Vagina (tissue), 2 donors: ENCODE data around the gene ZNF184. TPM values are rescaled to one million over a fixed set of nuclear protein-coding genes. Genes with fewer than 3 reads are reported as not detected.
A peak's percentile ranks its signal among the peaks of the same experiment; 100 is the strongest.

Experiments
- DNase-seq, 2 donors: peaks; one replicate each; pipeline ENCODE4 v3.0.0-alpha.2; 2017; ENCODE audit errors: extremely low spot score in 2 of 2
- H3K27ac ChIP-seq: fragments of 200-600 bp; sonication (generic); one replicate; pipeline ENCODE4 v1.5.1; 2019
- H3K27me3 ChIP-seq: fragments of 200-600 bp; sonication (generic); one replicate; pipeline ENCODE4 v1.5.1; 2019
- H3K36me3 ChIP-seq, 2 donors: fragments of 200-600 bp; sonication (generic); one replicate each; pipeline ENCODE4 v1.5.1; 2017 to 2019
- H3K4me1 ChIP-seq: fragments of 200-600 bp; sonication (generic); one replicate; pipeline ENCODE4 v1.5.1; 2019
- H3K4me3 ChIP-seq, 2 donors: fragments of 200-600 bp; sonication (generic); 1 replicate in 1 of 2; 2 replicates in 1 of 2; pipeline ENCODE4 v1.5.1; 2016 to 2019
- H3K9me3 ChIP-seq: fragments of 200-600 bp; sonication (generic); one replicate; pipeline ENCODE4 v1.5.1; 2019
- CTCF ChIP-seq, 3 experiments: fragments of 450-650 bp in 2 of 3; fragments of 200-600 bp in 1 of 3; sonication (generic) in 1 of 3; IDR thresholded peaks; one replicate each; pipeline ENCODE4 v1.5.1; 2017 to 2019; ENCODE audit warnings: antibody characterized with exemption in 3 of 3, mild to moderate bottlenecking in 2 of 3, moderate library complexity in 2 of 3
- POLR2A ChIP-seq, 2 donors: fragments of 450-650 bp; IDR thresholded peaks; one replicate each; pipeline ENCODE4 v1.6.1; 2017; ENCODE audit warnings: antibody characterized with exemption in 2 of 2, mild to moderate bottlenecking in 2 of 2, moderate library complexity in 2 of 2
- POLR2AphosphoS5 ChIP-seq, 2 donors: sonication (generic); formaldehyde crosslinking; IDR thresholded peaks; one replicate each; pipeline ENCODE4 v1.9.0; 2017; ENCODE audit warnings: antibody characterized with exemption in 2 of 2, mild to moderate bottlenecking in 2 of 2, low read depth in 1 of 2; ENCODE audit not compliant: insufficient read depth in 1 of 2
- intact Hi-C: fragments of 100-400 bp; cut with DNase I; formaldehyde crosslinking; loops from one replicate; pipeline ENCODE4 v1.15.1; 2023
- total RNA-seq: library from RNA; depleted of rRNA; stranded (reverse); fragments of >200 nt; gene quantifications from one replicate; pipeline ENCODE4 v1.2.3, GENCODE V29; 2016

The ZNF184 gene
- total RNA-seq, 1 donor from 2014 or later = 4.4 TPM

DNA sequence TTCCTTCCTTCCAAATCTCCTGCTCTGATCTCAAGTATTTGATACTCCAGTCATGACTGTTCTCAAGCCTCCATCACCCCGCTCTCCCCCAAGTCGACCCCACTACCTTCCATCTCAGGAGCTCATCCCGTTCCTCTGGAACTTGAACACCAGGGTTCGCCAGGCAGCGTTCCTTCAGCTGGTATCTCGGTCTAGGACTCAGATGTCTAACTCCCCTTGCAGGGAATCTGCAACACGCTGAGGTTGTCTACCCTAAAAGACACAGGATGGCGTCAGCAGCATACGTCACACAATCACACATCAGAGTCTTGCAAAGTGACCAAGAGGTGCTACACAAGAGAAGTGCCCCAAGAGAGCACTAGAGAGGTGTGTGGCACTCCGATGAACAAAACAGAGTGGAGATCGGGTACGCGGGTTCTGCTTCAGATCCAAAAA, 706 bp downstream of the ZNF184 start:
- peak overlapping the region; percentile 86 for H3K27ac ChIP-seq
- peaks cover 33% of the 10 kb centered on the region for H3K4me1 ChIP-seq
- H3K4me3 ChIP-seq = peak overlapping the region; percentile 68 to 97
- no peaks in the 10 kb centered on the region for H3K9me3 ChIP-seq
- TF ChIP-seq CTCF (IDR thresholded peaks at IDR 0.05) (no peak), POLR2A (IDR thresholded peaks at IDR 0.05) (no peak), POLR2AphosphoS5 (IDR thresholded peaks at IDR 0.05; ENCODE audit: insufficient read depth in 1 of 2, low read depth in 1 of 2) (no peak)
- H3K36me3 ChIP-seq = peaks cover 0 to 7% of the 10 kb centered on the region in 2 donors
- no peaks in the 10 kb centered on the region for H3K27me3 ChIP-seq
- DNase-seq = peak in 1 of 2 donors; percentile 89
- intact Hi-C loops = loop anchor here (10.0 kb wide), 2 partner anchors 297 to 337 kb away; a partner anchor contains a TSS

- intact Hi-C loops = loop anchor here (10.0 kb wide), 2 partner anchors 297 to 337 kb away; a partner anchor contains a TSS
- Histone ChIP-seq H3K4me1 (peaks cover 33% of the 10 kb centered on the region), H3K27me3 (no peaks in the 10 kb centered on the region), H3K4me3 (peak overlapping the region; percentile 68 to 97), H3K36me3 (peaks cover 0 to 14% of the 10 kb centered on the region in 2 donors), H3K27ac (peak overlapping the region; percentile 86), H3K9me3 (no peaks in the 10 kb centered on the region)
- no peak for DNase-seq
- TF ChIP-seq POLR2AphosphoS5 (IDR thresholded peaks at IDR 0.05; ENCODE audit: insufficient read depth in 1 of 2, low read depth in 1 of 2) = no peak
Observed at GRCh38 chr6:27471365-27472115, 1.4 kb downstream of the ZNF184 start.

DNA sequence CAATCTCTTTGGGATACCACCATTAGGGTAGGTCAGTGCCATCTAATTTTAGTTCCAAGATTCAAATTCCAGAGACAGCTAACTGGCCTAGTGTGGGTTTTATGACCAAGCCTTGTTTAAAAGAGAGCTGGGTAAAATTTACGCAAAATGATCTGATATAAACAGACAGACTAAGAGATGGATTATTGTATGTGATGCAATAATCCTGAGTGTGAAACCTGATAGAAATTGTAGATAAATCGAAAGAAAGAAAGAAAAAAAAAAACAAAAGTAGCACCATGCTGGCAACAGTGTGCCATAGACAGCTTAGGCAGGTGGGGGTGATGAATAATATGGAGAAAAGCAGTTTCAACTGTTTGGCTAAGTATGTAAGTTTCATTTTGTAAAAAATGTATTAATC, 2.9 kb downstream of the ZNF184 start:
- H3K36me3 ChIP-seq = peaks cover 0 to 14% of the 10 kb centered on the region in 2 donors
- TF ChIP-seq CTCF (IDR thresholded peaks at IDR 0.05) (no peak), POLR2A (IDR thresholded peaks at IDR 0.05) (no peak), POLR2AphosphoS5 (IDR thresholded peaks at IDR 0.05; ENCODE audit: insufficient read depth in 1 of 2, low read depth in 1 of 2) (no peak)
- H3K4me1 ChIP-seq = peaks cover 33% of the 10 kb centered on the region
- DNase-seq = no peak
- no peaks in the 10 kb centered on the region for H3K27me3 ChIP-seq
- H3K27ac ChIP-seq = no peak overlapping the region
- no peaks in the 10 kb centered on the region for H3K9me3 ChIP-seq
- intact Hi-C loops = loop anchor here (10.0 kb wide), 2 partner anchors 295 to 335 kb away; a partner anchor contains a TSS
- H3K4me3 ChIP-seq = no peak overlapping the region

GRCh38 chr6:27468334-27468733, 4.6 kb downstream of the ZNF184 start:
- intact Hi-C loops = no loop called here
- no peaks in the 10 kb centered on the region for H3K27me3 ChIP-seq
- no peak for TF ChIP-seq POLR2AphosphoS5 (IDR thresholded peaks at IDR 0.05; ENCODE audit: insufficient read depth in 1 of 2, low read depth in 1 of 2)
- TF ChIP-seq POLR2A (IDR thresholded peaks at IDR 0.05) = no peak
- no peak for TF ChIP-seq CTCF (IDR thresholded peaks at IDR 0.05)
- H3K27ac ChIP-seq = no peak overlapping the region
- H3K9me3 ChIP-seq = no peaks in the 10 kb centered on the region
- peaks cover 0 to 14% of the 10 kb centered on the region in 2 donors for H3K36me3 ChIP-seq
- H3K4me3 ChIP-seq = no peak overlapping the region
- H3K4me1 ChIP-seq = peaks cover 33% of the 10 kb centered on the region
- no peak for DNase-seq

DNA sequence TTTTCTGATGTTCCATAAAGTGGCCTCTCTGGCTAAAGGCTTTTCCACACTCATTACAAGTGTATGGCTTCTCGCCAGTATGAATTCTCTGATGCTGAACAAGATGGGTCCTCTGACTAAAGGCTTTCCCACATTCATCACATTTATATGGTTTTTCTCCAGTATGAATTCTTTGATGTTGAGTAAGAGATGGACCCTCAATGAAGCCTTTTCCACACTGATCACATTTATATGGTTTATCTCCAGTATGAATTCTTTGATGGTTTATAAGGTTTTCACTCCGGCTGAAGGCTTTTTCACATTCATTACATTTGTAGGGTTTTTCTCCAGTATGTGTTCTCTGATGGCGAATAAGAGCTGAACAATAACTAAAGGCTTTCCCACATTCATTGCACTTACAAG, 20.4 kb downstream of the ZNF184 start:
- peaks cover 7 to 75% of the 10 kb centered on the region in 2 donors for H3K36me3 ChIP-seq
- H3K27me3 ChIP-seq = no peaks in the 10 kb centered on the region
- peaks cover 26% of the 10 kb centered on the region for H3K9me3 ChIP-seq
- no peak overlapping the region for H3K27ac ChIP-seq
- H3K4me1 ChIP-seq = no peaks in the 10 kb centered on the region
- DNase-seq = no peak
- H3K4me3 ChIP-seq = no peak overlapping the region
- intact Hi-C loops = no loop called here
- TF ChIP-seq CTCF (IDR thresholded peaks at IDR 0.05) = no peak
- TF ChIP-seq POLR2A (IDR thresholded peaks at IDR 0.05) = no peak
- no peak for TF ChIP-seq POLR2AphosphoS5 (IDR thresholded peaks at IDR 0.05; ENCODE audit: insufficient read depth in 1 of 2, low read depth in 1 of 2)
